ENCODE data around the gene CPVL.

GRCh38 chr7:29177963-29178600 is 31.7 kb upstream of the CPVL start:
- no peak for TF ChIP-seq CTCF (IDR thresholded peaks at IDR 0.05; ENCODE audit: low read depth, low read length)
- TF ChIP-seq EZH2phosphoT487 (IDR thresholded peaks at IDR 0.05; ENCODE audit: low read depth): no peak

Data from OCI-LY3 (cell line).